ENCODE results near the gene ZNF646. TPM values are rescaled to one million over a fixed set of nuclear protein-coding genes. Genes with fewer than 3 reads are reported as not detected.

Gene ZNF646
- total RNA-seq, 1 donor from 2014 or later = 20.4 TPM

GRCh38 chr16:31080756-31081419, 6.7 kb downstream of the ZNF646 start:
- no peaks in the 10 kb centered on the region for H3K4me1 Mint-ChIP-seq
- H3K27ac Mint-ChIP-seq = no peak overlapping the region
- no peak for DNase-seq (ENCODE audit: low spot score in 2 of 2, unreplicated experiment in 2 of 2)
- no peak overlapping the region for H3K4me3 Mint-ChIP-seq
- no peaks in the 10 kb centered on the region for H3K27me3 Mint-ChIP-seq (ENCODE audit: low read depth)
- peaks cover 22% of the 10 kb centered on the region for H3K36me3 Mint-ChIP-seq
- no peak for TF ChIP-seq CTCF (IDR thresholded peaks at IDR 0.05; ENCODE audit: unreplicated experiment)
- no peaks in the 10 kb centered on the region for H3K9me3 Mint-ChIP-seq

GRCh38 chr16:31081428-31082351, 7.5 kb downstream of the ZNF646 start:
- H3K4me1 Mint-ChIP-seq = no peaks in the 10 kb centered on the region
- no peaks in the 10 kb centered on the region for H3K9me3 Mint-ChIP-seq
- H3K27me3 Mint-ChIP-seq (ENCODE audit: low read depth) = no peaks in the 10 kb centered on the region
- no peak overlapping the region for H3K4me3 Mint-ChIP-seq
- peak overlapping the region; percentile 29 for H3K27ac Mint-ChIP-seq
- TF ChIP-seq CTCF (IDR thresholded peaks at IDR 0.05; ENCODE audit: unreplicated experiment) = no peak
- peaks cover 22% of the 10 kb centered on the region for H3K36me3 Mint-ChIP-seq
- no peak for DNase-seq (ENCODE audit: low spot score in 2 of 2, unreplicated experiment in 2 of 2)

GRCh38 chr16:31082368-31083045, 8.3 kb downstream of the ZNF646 start:
- H3K4me3 Mint-ChIP-seq = no peak overlapping the region

GRCh38 chr16:31083081-31083480, 8.9 kb downstream of the ZNF646 start:
- H3K4me1 Mint-ChIP-seq = no peaks in the 10 kb centered on the region
- DNase-seq (ENCODE audit: low spot score in 2 of 2, unreplicated experiment in 2 of 2) = no peak
- no peak overlapping the region for H3K4me3 Mint-ChIP-seq
- no peak overlapping the region for H3K27ac Mint-ChIP-seq
- H3K36me3 Mint-ChIP-seq = peaks cover 17% of the 10 kb centered on the region
- H3K9me3 Mint-ChIP-seq = no peaks in the 10 kb centered on the region
- H3K27me3 Mint-ChIP-seq (ENCODE audit: low read depth) = no peaks in the 10 kb centered on the region
- TF ChIP-seq CTCF (IDR thresholded peaks at IDR 0.05; ENCODE audit: unreplicated experiment) = no peak

More at GRCh38 chr16:31082368-31083045, 8.3 kb downstream of the ZNF646 start:
- Mint-ChIP-seq H3K36me3 (peaks cover 22% of the 10 kb centered on the region), H3K27me3 (ENCODE audit: low read depth) (no peaks in the 10 kb centered on the region), H3K4me1 (no peaks in the 10 kb centered on the region), H3K27ac (peak overlapping the region; percentile 29), H3K9me3 (no peaks in the 10 kb centered on the region)
- no peak for DNase-seq (ENCODE audit: low spot score in 2 of 2, unreplicated experiment in 2 of 2)
- TF ChIP-seq CTCF (IDR thresholded peaks at IDR 0.05; ENCODE audit: unreplicated experiment) = no peak

GRCh38 chr16:31083556-31083955, 9.3 kb downstream of the ZNF646 start:
- Mint-ChIP-seq H3K27me3 (ENCODE audit: low read depth) (no peaks in the 10 kb centered on the region), H3K4me3 (no peak overlapping the region), H3K27ac (no peak overlapping the region), H3K36me3 (peaks cover 16% of the 10 kb centered on the region), H3K4me1 (no peaks in the 10 kb centered on the region), H3K9me3 (no peaks in the 10 kb centered on the region)
- no peak for TF ChIP-seq CTCF (IDR thresholded peaks at IDR 0.05; ENCODE audit: unreplicated experiment)
- DNase-seq (ENCODE audit: low spot score in 2 of 2, unreplicated experiment in 2 of 2) = no peak

Measured in mesothelial cell of epicardium (in vitro differentiated cells).